Activated T-helper 2 cell treated with anti-CD3 and anti-CD28 coated beads, Interferon-gamma antibody, Interleukin-2, Interleukin-4, amounts not matched to agents 10 μg/mL and 5 μg/mL and 100 μg/mL, durations not matched to agents 14 hours and 24 hours and 36 hours (primary cell): ENCODE results near the gene SOX12. TPM values are rescaled to one million over a fixed set of nuclear protein-coding genes. Genes with fewer than 3 reads are reported as not detected.

Experiments used
- DNase-seq: peaks from one replicate; pipeline ENCODE4 v3.0.0; 2021; ENCODE audit warnings: low spot score
- H3K27ac Mint-ChIP-seq: one replicate; pipeline ENCODE4 v1.8.0; 2021; ENCODE audit warnings: mixed read lengths
- H3K27me3 Mint-ChIP-seq: one replicate; pipeline ENCODE4 v1.8.0; 2021; ENCODE audit warnings: low read depth, mixed read lengths
- H3K36me3 Mint-ChIP-seq: one replicate; pipeline ENCODE4 v1.8.0; 2021; ENCODE audit warnings: low read depth, mixed read lengths
- H3K4me1 Mint-ChIP-seq: one replicate; pipeline ENCODE4 v1.8.0; 2021; ENCODE audit warnings: low read depth, mixed read lengths
- H3K4me3 Mint-ChIP-seq: one replicate; pipeline ENCODE4 v1.8.0; 2021; ENCODE audit warnings: low read depth, mild to moderate bottlenecking, moderate library complexity, mixed read lengths
- H3K9me3 Mint-ChIP-seq: one replicate; pipeline ENCODE4 v1.8.0; 2021; ENCODE audit warnings: mixed read lengths
- intact Hi-C: fragments of 100-400 bp; cut with micrococcal nuclease; formaldehyde crosslinking; loops from one replicate; pipeline ENCODE4 v1.15.1; 2023
- total RNA-seq: library from RNA; stranded (reverse); gene quantifications from 2 replicates; pipeline ENCODE4 v1.2.3, GENCODE V29; 2022

Gene SOX12
- total RNA-seq, 1 donor from 2014 or later: 14.4 TPM

DNA sequence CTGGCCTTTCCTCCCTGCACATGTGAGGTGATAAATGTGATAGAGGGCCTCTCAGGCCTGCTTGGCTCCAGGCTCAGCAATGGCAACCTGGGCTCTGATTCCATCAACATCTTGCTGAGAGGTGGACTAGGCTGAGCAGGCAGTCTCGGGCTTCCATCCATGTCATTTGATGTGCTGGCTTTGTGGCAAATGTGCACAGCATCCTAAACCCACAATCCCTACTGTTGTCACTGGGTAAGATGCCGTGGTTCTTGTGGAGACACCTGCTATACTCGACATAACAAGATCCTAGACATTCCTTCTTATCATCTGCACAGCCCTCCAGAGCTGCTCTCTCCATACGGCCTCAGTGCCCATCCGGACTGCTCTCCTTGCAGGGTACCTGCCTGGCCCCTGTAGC lies 30.8 kb upstream of the SOX12 start:
- Mint-ChIP-seq H3K27ac (no peak overlapping the region), H3K4me1 (peaks cover 22% of the 10 kb centered on the region), H3K36me3 (peaks cover 20% of the 10 kb centered on the region), H3K27me3 (no peaks in the 10 kb centered on the region), H3K4me3 (no peak overlapping the region), H3K9me3 (no peaks in the 10 kb centered on the region)
- intact Hi-C loops: loop anchor here (5.0 kb wide), 1 partner anchor 248 kb away; the partner anchor contains the start of gene CSNK2A1
- no peak for DNase-seq

DNA sequence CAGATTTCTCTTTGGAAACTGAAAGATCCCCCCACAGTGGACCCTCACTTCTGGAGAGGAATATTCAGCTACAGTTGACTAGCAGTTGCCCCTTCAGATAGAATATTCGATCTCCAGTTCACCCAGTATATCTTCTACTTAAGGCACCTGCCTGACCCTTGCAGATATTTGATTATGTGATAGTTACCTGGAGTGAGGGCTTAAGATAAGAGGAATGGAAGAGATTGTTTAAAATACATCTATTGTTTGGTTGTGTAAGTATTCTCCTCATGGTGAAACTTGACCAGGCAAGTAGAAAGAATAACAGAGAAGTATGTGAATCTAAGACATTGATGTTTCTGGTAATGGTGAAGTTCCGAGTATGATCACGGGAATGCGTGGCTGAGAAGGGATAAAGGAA lies 29.5 kb upstream of the SOX12 start:
- no peaks in the 10 kb centered on the region for H3K9me3 Mint-ChIP-seq
- intact Hi-C loops: loop anchor here (5.0 kb wide), 1 partner anchor 246 kb away; the partner anchor contains the start of gene CSNK2A1
- no peaks in the 10 kb centered on the region for H3K27me3 Mint-ChIP-seq
- peaks cover 29% of the 10 kb centered on the region for H3K36me3 Mint-ChIP-seq
- H3K4me3 Mint-ChIP-seq: peak overlapping the region; percentile 99
- DNase-seq: no peak
- H3K4me1 Mint-ChIP-seq: peaks cover 26% of the 10 kb centered on the region
- H3K27ac Mint-ChIP-seq: peak overlapping the region; percentile 28

DNA sequence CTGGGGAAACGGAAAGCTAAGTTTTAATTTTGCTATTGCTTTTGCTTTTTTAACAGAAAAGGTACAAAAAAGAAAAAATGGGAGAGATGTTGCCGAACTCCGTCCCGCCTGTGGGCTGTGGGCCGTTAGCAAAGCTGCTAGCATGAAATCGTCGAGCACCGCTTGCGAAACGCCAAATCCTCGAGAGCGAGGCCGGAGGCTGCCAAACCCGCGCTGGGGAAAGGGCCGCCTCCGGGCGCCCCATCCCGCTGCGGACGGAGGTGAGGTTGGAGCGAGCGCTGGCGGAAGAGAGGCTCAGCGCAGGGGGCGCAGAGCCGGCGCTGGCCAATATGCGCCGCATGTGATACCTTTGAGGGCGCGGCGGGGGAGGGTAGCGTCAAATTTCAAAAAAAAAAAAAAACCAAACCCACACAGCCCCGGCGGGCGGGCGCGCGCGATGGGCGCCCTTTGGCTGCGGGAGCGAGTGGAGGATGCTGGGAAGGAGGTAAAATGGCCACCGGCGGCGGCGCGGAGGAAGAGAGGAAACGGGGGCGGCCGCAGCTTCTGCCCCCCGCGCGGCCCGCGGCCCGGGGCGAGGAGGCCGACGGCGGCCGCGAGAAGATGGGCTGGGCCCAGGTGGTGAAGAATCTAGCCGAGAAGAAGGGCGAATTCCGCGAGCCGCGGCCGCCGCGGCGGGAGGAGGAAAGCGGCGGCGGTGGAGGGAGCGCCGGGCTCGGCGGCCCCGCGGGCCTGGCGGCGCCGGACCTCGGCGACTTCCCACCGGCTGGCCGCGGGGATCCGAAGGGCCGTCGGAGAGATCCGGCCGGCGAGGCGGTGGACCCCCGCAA lies 28.0 kb upstream of the SOX12 start, which contains the start of gene ZCCHC3:
ZCCHC3 (plus strand) TSS at position 473 of the 827 bp plus-strand sequence; CDS start at position 490, 17 bp downstream.
- H3K4me1 Mint-ChIP-seq: peaks cover 38% of the 10 kb centered on the region
- intact Hi-C loops: loop anchor here (1.0 to 5.0 kb wide), 2 partner anchors 27 to 245 kb away; partner anchors contain the start of gene CSNK2A1
- no peaks in the 10 kb centered on the region for H3K9me3 Mint-ChIP-seq
- peaks cover 40% of the 10 kb centered on the region for H3K36me3 Mint-ChIP-seq
- H3K4me3 Mint-ChIP-seq: peak within 1 kb of the TSS; percentile 99
- H3K27me3 Mint-ChIP-seq: no peaks in the 10 kb centered on the region
- peak; percentile 85 for DNase-seq
- peak within 1 kb of the TSS; percentile 99 for H3K27ac Mint-ChIP-seq

DNA sequence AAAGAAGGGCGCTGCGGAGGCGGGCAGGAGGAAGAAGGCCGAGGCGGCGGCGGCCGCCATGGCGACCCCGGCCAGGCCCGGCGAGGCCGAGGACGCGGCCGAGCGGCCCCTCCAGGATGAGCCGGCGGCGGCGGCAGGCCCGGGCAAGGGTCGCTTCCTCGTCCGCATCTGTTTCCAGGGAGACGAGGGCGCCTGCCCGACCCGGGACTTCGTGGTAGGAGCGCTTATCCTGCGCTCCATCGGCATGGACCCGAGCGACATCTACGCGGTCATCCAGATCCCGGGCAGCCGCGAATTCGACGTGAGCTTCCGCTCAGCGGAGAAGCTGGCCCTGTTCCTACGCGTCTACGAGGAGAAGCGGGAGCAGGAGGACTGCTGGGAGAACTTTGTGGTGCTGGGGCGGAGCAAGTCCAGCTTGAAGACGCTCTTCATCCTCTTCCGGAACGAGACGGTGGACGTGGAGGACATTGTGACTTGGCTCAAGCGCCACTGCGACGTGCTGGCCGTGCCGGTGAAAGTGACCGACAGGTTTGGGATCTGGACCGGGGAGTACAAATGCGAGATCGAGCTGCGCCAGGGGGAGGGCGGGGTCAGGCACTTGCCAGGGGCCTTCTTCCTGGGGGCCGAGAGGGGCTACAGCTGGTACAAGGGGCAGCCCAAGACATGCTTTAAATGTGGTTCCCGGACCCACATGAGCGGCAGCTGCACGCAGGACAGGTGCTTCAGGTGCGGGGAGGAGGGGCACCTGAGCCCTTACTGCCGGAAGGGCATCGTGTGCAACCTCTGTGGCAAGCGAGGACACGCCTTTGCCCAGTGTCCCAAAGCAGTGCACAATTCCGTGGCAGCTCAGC lies 27.2 kb upstream of the SOX12 start:
- H3K4me3 Mint-ChIP-seq: peak overlapping the region; percentile 99
- no peaks in the 10 kb centered on the region for H3K27me3 Mint-ChIP-seq

DNA sequence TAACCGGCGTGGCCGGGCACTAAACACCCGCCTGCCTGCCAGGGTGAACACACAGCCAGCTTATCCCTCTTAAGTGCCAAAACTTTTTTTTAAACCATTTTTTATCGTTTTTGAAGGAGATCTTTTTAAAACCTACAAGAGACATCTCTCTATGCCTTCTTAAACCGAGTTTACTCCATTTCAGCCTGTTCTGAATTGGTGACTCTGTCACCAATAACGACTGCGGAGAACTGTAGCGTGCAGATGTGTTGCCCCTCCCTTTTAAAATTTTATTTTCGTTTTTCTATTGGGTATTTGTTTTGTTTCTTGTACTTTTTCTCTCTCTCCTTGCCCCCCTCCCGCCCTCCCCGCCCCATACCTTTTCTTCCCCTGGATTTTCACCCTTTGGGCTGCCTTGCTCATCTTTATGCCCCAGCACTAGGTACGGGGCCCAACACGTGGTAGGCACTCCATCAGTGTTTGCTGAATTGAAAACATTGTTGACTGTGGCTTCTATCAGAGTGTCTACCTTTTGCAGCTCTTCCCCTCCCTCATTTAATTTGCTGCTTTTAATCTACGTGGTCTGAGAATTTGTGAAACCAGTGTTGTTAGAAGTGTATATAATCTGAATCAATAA lies 26.5 kb upstream of the SOX12 start:
- peak overlapping the region; percentile 99 for H3K4me3 Mint-ChIP-seq
- peak overlapping the region; percentile 98 for H3K27ac Mint-ChIP-seq
- peaks cover 49% of the 10 kb centered on the region for H3K4me1 Mint-ChIP-seq
- no peaks in the 10 kb centered on the region for H3K9me3 Mint-ChIP-seq
- no peak for DNase-seq
- H3K36me3 Mint-ChIP-seq: peaks cover 42% of the 10 kb centered on the region
- intact Hi-C loops: loop anchor here (5.0 kb wide), 1 partner anchor 243 kb away; the partner anchor contains the start of gene CSNK2A1
- H3K27me3 Mint-ChIP-seq: no peaks in the 10 kb centered on the region

More for the DNA sequence above, 27.2 kb upstream of the SOX12 start:
- DNase-seq: peak; percentile 40
- no peaks in the 10 kb centered on the region for H3K9me3 Mint-ChIP-seq
- H3K36me3 Mint-ChIP-seq: peaks cover 42% of the 10 kb centered on the region
- peak overlapping the region; percentile 98 for H3K27ac Mint-ChIP-seq
- intact Hi-C loops: loop anchor here (1.0 to 5.0 kb wide), 2 partner anchors 26 to 244 kb away; partner anchors contain the start of gene CSNK2A1
- peaks cover 47% of the 10 kb centered on the region for H3K4me1 Mint-ChIP-seq

DNA sequence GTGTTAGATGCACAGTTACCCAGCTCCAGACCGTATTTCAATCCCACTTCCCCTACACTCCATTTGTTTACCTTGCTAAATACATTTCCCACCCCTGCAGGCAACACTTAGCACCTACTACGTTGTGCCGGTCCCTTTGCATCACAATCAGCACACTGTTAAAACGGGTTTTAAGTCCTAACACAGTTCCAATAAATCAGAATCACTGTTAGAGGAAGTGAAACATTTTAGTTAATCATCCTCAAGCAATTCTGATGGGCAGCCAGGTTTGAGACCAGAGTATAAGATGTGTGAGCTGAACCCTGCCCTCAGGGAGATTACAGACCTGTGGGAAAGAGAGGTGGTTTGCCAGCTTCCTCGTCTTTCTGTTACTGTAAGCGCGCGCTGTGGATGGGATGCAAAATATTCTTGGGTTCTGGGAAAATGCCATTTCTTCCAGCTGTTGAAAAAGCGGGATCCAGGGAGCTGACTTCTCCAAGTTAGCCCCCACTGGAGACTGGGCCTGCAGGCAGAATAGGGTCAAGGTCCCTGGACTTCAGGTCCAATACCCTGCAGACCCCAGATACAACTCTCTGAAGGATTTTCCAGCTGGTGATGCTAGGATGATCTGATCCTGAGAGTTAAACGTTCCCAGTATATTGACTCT lies 24.9 kb upstream of the SOX12 start:
- H3K36me3 Mint-ChIP-seq: peaks cover 42% of the 10 kb centered on the region
- H3K4me1 Mint-ChIP-seq: peaks cover 47% of the 10 kb centered on the region
- no peak for DNase-seq
- H3K27ac Mint-ChIP-seq: no peak overlapping the region
- peak overlapping the region; percentile 76 for H3K4me3 Mint-ChIP-seq
- no peaks in the 10 kb centered on the region for H3K27me3 Mint-ChIP-seq
- intact Hi-C loops: no loop called here
- no peaks in the 10 kb centered on the region for H3K9me3 Mint-ChIP-seq

DNA sequence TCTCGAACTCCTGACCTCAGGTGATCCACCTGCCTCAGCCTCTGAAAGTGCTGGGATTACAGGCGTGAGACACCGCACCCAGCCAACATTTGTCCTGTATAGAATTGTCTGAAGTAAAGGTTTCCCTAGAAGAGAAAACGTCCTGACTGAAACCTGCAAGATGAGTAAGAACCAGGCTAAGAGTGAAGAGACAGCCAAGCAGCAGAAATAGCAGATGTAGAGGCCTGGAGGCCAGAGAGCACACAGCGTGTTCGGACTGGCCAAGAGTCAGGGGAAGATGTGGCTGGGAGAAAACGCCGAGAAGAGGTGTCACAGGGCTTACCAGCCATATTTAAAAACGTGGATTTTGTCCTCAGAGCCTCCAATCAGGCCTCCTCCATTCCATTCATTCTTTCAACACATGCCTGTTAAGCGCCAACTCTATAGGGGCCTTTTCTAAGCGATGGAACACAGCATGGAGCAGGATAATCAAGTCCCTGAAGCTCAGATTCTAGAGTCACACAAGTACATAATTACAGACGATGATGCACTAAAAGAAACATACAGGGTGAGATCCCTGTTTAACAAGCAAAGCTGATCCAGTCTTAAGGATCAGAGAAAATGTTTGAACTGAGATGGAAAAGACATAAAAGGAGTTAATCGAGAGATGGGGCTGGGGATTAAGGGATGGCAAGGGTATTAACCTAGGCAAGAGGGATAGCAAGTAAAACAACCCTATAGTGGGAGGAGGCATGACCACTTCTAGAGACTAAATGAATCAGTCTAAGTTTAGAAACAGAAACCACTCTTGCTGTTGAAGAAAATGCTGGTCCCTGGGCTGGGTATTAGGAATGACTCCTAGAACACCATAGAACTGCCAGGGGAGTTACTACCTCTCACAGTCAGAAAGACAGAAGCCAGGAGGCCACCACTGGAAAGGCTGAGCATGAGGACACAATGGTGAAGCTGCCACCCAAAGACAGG lies 23.2 kb upstream of the SOX12 start:
- DNase-seq: no peak
- intact Hi-C loops: no loop called here
- Mint-ChIP-seq H3K4me3 (peak overlapping the region; percentile 43), H3K27me3 (no peaks in the 10 kb centered on the region), H3K4me1 (peaks cover 38% of the 10 kb centered on the region), H3K27ac (peak overlapping the region; percentile 63), H3K36me3 (peaks cover 42% of the 10 kb centered on the region), H3K9me3 (no peaks in the 10 kb centered on the region)

DNA sequence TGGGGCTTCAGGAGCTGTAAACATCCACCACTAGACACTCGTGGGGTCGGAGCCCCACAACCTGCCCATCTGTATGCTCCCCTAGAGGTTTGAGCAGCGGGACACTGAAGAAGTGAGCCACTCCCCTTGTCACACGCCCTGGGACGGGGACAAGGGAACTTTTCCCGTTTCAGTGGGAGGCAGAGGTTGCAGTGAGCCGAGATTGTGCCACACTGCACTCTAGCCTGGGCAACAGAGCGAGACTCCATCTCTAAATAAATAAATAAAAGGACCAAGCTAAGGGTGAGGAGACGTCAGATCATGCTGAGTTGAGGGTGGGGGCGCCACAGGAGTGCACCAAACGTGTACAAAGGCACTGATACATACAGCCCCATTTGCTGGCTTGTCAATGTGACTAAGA lies 19.6 kb upstream of the SOX12 start:
- intact Hi-C loops: no loop called here
- peaks cover 33% of the 10 kb centered on the region for H3K4me1 Mint-ChIP-seq
- H3K36me3 Mint-ChIP-seq: peaks cover 13% of the 10 kb centered on the region
- no peak overlapping the region for H3K27ac Mint-ChIP-seq
- H3K27me3 Mint-ChIP-seq: no peaks in the 10 kb centered on the region
- DNase-seq: no peak
- H3K9me3 Mint-ChIP-seq: no peaks in the 10 kb centered on the region
- no peak overlapping the region for H3K4me3 Mint-ChIP-seq

DNA sequence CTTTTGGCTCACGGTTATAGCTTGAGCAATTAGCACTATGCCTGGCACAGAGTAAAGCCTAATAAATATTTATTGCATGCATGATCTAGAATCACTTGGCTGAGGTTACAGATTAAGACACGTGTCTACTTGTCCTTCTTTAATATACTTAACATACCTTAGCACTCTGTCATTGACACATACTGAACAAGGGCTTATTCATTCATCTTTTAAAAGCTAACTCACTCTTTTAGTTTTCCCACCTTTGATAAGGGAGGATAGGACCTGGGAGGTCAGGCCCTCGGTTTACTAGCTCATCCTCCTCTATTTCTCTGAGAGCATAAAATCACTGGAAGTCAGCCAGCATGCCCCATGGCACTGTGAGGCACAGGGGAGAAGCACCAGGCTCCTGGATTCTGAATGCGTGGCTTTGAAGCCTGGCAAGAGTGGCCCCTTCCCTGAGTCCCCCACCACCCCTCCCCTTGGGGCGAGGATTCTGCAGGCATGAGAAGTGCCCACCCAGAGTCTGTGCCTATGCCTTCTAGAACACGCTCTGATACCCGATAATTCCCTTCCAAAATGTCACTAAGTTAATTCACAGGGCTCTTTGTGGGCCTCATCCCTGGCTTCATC lies 16.8 kb upstream of the SOX12 start:
- Mint-ChIP-seq H3K9me3 (no peaks in the 10 kb centered on the region), H3K27me3 (no peaks in the 10 kb centered on the region), H3K36me3 (no peaks in the 10 kb centered on the region), H3K4me1 (peaks cover 14% of the 10 kb centered on the region), H3K27ac (no peak overlapping the region), H3K4me3 (no peak overlapping the region)
- intact Hi-C loops: no loop called here
- no peak for DNase-seq

DNA sequence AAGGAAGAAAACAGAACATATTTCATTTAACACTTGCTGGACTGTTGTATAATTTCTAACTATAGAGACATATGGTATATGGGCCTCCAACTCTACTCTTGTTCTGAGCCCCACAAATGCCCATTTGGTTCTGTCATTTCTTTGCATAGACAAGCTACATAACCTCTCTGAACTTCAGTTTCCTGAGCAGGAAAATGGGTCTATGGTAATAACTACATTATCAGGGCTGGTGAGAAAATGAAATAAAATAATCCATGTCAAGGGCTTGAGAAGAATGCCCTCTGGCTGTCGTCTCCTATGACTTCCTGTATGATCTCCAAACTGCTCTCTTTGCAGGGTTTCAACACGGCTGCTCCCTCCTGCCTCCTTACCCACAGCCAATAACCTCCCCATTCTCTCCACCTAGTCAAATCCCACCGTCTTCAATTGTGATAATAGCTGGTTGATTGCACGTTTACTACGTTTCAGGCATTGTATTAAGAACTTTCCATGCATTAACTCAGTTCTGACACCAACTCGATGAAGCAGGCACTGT lies 16.0 kb upstream of the SOX12 start:
- Mint-ChIP-seq H3K27me3 (no peaks in the 10 kb centered on the region), H3K9me3 (no peaks in the 10 kb centered on the region), H3K36me3 (no peaks in the 10 kb centered on the region), H3K4me3 (peak overlapping the region; percentile 15), H3K27ac (peak overlapping the region; percentile 44), H3K4me1 (peaks cover 17% of the 10 kb centered on the region)
- no peak for DNase-seq
- intact Hi-C loops: no loop called here
